Erythroblast (primary cell): Measurements from ENCODE around the gene RPS27L.

Experiments
- DNase-seq, 2 experiments: peaks; one replicate each; lab custom pipeline; 2025; lab: John Stamatoyannopoulos, UW
- GATA1 ChIP-seq: IDR thresholded peaks from 2 replicates; pipeline ENCODE4 v1.6.1; 2011; ENCODE audit warnings: low read depth, mild to moderate bottlenecking, control low read depth, low read length, moderate library complexity
- POLR2A ChIP-seq: IDR thresholded peaks from 2 replicates; pipeline ENCODE4 v1.6.1; 2011; ENCODE audit warnings: mild to moderate bottlenecking, low read length

RPS27L gene

DNA sequence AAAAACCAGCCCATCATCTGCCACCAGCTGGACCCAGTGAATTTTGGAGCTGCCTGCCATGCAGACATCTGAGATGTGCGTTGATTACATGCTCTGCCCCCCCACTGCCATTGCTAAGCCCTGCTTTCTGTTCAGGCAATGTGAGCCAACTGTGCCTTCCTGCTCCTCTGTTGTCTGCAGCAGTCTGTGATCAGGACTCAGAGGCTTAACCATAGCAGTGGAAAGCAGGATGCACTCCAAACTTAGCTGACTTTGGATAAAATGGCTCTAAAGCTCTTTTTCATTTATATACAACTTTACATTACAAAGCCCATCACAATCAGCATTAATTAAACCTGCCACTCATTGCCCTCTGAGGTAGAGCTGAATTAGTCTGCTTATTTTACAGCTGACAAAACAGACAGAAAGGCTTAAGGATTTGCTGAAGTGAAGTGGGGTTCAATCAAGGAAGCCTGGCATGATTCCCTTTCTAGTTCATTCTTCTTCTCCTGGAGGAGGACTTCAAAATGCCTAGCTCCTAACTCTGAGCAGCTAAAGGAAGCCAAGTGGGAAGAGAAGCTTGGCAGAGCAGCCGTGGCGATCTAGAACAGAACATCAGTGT, 15.7 kb upstream of the RPS27L start:
- TF ChIP-seq GATA1 = no peak
- no peak for TF ChIP-seq POLR2A
- DNase-seq = no peak

GRCh38 chr15:63172376-63172775, 15.1 kb upstream of the RPS27L start:
- no peak for DNase-seq
- TF ChIP-seq POLR2A = no peak
- no peak for TF ChIP-seq GATA1

DNA sequence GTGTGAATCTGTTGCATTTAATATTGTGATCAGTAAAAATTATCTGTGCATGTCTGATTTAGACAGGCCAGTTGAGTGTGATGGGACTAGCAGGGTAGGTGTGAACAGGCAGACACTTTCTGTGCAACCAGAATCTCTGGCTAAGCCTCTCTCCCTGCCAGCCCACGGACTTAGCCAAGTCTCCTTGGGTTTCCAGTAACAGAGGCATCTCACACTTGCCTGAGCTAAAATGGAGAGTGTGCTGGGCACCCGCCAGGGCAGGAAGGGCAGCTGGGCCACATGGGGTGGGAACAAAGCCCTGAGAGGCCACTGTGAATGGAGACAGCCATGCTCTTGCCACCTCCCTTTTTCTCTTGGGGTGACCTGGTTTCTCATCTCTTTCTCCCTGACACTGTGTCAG, 12.5 kb upstream of the RPS27L start:
- no peak for DNase-seq
- no peak for TF ChIP-seq POLR2A
- TF ChIP-seq GATA1 = no peak

GRCh38 chr15:63166219-63166618, 8.9 kb upstream of the RPS27L start:
- peak; percentile 24 to 26 for DNase-seq
- no peak for TF ChIP-seq POLR2A
- TF ChIP-seq GATA1 = no peak

DNA sequence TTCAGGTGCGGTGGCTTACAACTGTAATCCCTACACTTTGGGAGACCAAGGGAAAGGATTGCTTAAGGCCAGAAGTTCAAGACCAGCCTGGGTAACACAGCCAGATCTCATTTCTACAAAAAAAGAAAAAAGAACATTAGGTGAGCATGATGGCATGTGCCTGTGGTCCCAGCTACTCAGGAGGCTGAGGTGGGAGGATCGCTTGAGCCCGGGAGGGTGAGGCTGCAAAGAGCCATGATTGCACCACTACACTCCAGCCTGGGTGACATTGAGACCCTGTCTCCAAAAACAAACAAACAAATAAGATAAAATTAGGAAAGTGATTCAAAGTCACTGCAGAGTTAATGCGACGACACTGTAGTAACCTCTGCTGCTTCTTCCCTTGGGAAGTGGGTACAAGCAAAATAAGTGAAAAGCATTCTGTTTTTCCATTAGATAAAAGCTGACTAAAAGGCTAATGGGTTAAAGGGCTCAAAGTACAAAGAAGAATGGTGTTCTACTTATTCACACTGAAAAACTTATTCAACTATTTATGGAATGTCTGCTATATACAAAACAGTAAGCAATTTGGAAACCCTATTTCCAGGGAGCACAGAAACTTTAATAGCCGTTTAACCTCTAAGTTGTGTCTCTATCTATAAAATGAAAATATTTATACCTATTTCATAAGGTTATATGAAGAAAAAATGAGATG, 8.0 kb upstream of the RPS27L start:
- no peak for DNase-seq
- TF ChIP-seq GATA1 (no peak), POLR2A (no peak)

DNA sequence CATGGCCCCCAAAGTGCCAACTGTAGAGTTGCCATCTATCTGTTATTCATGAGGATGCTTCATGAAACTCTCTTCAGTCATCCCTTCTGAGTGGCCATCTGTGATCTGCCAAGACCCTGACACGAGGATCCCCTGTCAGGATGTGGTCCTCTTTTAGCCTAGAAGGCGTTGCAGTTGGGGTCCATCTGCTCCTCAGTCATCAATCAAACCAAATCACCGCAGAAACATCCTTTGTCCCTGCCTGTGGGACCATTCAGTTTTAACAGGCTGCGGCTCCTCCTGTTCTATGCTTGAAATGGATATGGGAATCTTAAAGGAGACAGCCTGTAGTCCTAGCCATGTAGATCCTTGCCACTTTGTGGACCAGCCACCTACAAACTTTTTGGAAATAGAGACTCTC, 5.9 kb upstream of the RPS27L start:
- no peak for TF ChIP-seq GATA1
- TF ChIP-seq POLR2A = no peak
- no peak for DNase-seq

DNA sequence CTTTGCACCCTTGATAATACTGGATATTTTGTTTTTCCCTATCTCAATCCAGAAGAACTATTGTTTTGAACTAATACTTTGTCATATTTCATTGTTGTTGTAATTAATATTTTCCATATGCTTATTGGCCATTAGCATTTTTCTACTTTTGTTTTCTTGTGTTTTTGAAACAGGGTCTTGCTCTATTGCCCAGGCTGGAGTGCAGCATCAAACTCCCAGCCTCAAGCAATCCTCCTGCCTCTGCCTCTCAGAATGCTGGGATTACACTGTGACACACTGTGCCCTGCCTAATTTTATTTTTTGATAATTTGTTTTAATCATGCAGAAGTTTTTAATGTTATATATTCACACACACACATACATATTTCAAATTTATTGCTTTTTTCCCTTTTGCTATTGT, 3.4 kb upstream of the RPS27L start:
- TF ChIP-seq POLR2A (no peak), GATA1 (no peak)
- no peak for DNase-seq

- peak; percentile 73 to 79 for DNase-seq
- no peak for TF ChIP-seq GATA1
- TF ChIP-seq POLR2A = no peak
Measured at GRCh38 chr15:63157891-63158431, 684 bp upstream of the RPS27L start.

DNA sequence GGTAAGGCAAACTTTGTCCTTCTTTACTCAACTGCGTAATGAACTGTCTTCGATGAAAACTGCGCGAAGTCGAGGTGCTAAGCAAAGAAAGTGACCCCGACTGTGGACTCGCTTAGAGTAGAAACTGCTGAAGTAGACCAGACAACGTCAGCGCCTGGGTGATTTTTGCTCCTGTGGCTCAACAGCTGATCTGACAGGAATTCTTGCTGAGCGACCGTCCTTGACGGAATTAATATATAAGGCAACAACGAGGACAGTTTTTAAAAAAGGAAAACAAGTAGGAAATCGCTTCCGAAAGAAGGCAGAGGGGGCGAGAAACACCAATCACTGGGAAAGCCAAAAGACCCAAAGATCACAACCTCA, 541 bp downstream of the RPS27L start:
- peak; percentile 68 to 86 for DNase-seq
- TF ChIP-seq GATA1 (no peak), POLR2A (no peak)

DNA sequence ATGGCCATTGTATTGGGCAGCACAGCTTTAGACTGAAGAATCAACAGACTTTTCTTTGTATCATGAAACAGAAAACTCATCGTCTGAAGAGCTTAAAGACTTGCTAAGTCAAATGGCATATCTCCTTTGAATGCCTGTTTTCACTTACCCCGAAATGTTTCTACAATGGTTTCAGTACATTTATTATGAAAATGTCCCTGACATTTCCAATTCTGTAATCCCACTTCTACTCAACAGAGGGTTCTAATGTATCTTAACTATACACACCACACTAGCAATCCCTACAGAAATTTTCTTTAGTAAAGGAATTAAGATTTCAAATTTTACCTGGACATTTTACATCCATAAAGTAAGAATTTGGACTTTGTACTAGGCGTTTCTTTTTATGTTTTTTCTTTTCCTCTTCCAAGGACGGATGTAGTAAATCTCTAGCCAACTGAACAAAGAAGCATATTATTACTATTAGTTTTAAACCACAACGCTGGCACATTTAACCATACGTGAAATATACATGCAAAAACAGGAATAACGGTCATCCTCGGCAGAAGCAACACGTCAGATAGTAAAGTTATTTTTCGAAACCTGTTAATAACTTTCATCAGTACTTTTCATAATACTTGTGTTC, 1.1 kb downstream of the RPS27L start:
- DNase-seq = peak; percentile 29 to 58
- TF ChIP-seq GATA1 (no peak), POLR2A (no peak)

DNA sequence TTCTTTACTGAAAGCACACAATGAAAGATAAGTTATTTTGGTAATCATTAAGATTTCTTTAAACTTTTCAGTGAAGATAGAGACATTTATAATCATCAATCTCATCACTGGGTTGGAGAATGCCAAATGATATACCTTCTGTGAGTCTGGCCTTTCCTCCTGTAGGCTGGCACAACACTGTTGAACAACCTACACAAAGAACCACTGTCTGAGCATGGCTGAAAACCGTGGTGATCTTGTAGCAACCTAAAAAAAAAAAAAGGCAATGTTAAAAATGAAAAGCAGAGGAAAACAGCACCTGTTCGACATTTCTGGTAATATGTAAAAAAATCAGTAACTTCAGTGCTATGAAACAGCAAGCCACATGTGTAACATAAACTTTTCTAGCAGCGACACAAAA, 1.8 kb downstream of the RPS27L start:
- DNase-seq = no peak
- TF ChIP-seq GATA1 = no peak
- TF ChIP-seq POLR2A = no peak

DNA sequence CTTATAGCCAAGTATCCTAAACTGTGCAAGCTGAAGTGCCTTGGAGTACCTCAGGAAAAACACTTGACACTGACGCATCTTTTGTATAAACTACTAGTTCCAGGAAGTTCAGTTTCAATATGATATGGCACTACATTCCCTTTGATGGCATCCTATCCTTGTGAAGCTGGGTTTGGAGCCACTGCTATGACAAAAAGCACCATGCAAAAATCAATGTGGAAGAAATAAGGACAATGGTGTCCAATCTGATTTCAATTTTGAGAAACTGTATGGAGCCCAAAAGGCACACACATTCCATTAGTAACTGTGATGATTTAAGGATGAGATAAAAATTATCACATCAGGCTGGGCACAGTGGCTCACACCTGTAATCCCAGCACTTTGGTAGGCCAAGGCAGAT, 5.6 kb downstream of the RPS27L start:
- TF ChIP-seq POLR2A (no peak), GATA1 (no peak)
- no peak for DNase-seq

DNA sequence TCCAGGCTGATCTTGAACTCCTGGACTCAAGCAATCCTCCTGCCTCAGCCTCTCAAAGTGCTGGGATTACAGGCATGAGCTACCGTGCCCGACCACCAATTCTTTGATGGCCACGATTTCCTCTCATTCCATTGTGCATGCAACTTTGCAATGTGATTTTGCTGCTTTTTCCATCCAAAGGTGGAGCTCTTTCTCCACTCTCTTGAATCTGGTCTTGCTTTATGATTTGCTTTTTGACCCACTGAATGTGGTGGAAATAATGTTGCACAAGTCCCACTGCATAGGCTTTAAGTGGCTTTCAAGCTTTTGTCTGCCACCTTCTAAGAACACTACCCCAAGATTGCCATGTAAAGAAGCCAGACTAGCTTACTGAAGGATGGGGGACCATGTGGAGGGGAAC, 10.6 kb downstream of the RPS27L start:
- TF ChIP-seq GATA1 (no peak), POLR2A (no peak)
- no peak for DNase-seq

GRCh38 chr15:63145426-63145825, 11.9 kb downstream of the RPS27L start:
- no peak for DNase-seq
- no peak for TF ChIP-seq POLR2A
- no peak for TF ChIP-seq GATA1

GRCh38 chr15:63140936-63141335, 16.3 kb downstream of the RPS27L start:
- TF ChIP-seq GATA1 = no peak
- TF ChIP-seq POLR2A = no peak
- DNase-seq = no peak

DNA sequence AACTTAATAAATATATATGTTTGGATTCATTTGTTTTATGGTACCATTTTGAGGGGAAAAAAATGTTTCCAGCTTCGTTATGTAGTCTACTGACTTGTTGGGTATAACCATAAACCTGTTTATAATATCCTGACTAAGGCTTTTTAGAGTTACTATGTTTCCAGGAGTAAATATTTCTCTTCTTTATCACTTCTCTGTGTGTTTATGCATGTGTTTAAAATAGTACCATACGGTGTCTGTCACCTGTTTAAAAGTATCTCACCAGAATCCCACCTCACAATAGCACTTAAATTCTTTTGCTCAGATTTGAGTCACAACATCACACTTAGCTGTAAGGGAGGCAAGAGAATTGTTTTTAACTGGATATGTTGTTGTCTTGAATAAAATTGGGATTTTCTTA, 20.5 kb downstream of the RPS27L start:
- no peak for DNase-seq
- TF ChIP-seq GATA1 = no peak
- no peak for TF ChIP-seq POLR2A
